CD4-positive, alpha-beta T cell treated with Interleukin-21 for 1 hour (primary cell): ENCODE measurements around the gene SLC38A8.

Experiments used
- DNase-seq: peaks from one replicate; pipeline ENCODE4 v3.0.0-alpha.2; 2020

The SLC38A8 gene

DNA sequence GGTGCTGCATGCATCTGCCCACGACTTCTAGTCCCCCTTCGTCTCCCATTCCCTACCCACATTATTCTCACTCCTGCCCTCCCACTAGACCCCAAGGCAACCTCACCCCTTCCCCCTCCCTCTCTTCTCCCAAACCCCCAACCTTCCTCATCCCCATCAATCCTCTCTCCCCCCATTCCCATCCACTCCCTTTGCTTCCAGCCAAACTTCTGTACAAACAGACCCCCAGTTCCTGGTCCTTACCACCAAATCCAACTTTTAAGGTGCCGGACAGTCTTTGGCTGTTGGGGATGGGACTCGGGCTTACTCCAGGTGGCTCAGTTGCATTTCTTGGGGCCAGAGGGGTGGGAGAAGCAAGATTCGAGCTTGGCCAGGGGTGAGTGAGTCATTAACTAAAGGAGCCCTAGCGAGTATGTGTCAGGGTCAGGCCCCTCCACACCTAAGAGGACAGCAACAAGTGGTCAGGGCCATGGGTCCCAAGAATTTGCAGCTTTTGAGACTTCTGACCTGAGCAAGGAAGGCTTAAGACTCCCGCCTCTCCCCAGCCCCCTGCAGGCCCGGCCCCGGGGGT, at the start of gene SLC38A8:
SLC38A8 (minus strand) TSS at position 488 of the 571 bp plus-strand sequence. CDS start 638 bp downstream, outside the sequence.
- no peak for DNase-seq

DNA sequence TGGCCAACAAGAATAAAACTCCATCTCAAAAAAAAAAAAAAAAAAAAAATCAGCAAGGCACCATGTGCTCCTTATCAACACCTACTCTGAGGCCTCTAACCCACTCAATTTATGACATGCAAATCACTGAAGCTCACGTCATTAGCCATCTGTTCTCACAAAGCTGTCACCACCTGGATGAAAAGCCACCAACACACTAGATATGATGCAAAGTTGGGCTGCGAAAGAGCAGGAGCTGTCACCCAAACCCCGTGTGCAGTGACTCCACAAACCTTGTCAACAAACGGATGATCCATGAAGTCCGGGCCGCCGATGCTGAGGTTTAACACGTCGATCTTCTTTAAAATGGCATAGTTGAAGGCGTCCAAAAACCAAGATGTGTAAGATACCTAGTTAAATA, 48.9 kb upstream of the SLC38A8 start:
- DNase-seq: no peak

DNA sequence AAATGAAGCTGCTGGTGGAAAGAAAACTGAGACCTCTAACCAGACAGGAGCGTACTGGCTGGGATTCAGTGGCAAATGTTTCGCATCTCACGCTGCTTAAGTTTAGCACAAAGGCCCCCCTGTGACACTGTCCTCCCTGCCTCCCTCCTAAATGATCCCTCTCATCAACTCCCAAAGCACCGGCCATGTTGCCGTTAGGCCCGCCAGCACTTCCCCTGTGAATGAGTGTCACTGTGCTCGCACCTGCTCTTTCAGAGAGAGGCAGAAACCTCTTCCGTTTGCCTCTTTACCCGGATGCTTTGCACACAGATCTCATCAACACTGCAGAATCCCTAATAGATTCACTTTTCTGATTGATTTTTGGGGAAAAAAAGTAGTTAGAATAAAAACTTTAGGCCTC, 47.6 kb upstream of the SLC38A8 start:
- no peak for DNase-seq

DNA sequence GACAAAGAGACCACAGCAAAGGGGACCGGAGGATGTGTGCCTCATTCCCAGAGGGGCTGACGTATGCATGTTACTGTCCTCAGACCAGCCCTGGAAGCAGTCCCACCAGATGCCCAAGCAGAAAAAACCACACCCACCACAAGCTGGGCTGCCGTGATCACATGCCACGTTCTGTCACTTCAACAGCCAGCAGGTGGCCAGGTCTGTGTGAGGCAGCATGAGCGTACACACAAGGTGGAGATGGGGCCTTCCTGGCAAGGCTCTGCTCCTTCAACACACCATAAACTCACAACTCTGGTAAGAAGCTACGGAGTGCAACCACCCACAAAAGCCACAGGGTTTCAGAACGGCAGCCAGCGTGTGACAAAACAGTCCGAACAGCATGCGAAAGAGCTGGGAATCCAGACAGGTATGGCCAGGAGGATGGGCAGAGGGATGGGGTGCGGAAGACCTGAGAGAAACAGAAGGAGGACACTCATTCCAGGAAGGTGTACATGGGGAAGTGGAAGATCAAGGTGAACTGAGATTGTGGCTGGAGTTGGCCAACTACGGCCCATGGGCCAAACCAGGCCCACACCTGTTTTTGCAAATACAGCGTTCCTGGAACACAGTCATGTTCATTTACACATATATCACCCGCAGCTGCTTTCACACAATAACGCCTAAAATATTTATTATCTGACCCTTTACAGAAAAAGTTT, 46.2 kb upstream of the SLC38A8 start:
- peak; percentile 30 for DNase-seq

DNA sequence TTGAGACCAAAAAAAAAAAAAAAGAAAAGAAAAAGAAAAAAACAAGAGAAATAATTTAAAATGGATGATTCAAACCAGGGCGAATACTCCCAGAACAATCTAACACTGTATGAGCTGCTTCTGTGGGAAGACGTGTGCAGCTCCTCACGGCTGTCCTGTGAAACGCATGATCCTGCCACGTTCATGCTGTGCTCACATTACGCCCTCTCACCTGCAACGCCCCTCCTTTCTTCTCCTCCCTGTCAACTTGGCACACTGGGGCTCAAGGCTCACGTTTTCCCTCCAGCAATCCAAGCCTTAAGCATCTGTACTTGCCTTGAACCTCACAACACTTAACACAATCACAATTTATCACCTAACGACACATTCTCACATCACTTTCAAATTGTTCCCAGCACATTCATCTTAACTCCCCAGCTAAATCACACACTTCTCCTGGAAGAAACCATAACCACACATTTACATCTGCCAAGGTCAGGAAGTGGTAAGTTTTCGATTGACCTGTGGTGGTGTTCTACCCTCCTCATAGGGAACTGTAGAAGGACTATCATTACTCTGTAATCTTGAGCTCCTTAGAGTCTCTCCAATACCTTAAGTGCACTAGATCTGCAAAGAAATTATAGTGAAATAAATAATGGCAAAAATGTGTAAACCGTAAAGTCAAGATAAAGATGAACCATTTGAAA, 45.0 kb upstream of the SLC38A8 start:
- no peak for DNase-seq

DNA sequence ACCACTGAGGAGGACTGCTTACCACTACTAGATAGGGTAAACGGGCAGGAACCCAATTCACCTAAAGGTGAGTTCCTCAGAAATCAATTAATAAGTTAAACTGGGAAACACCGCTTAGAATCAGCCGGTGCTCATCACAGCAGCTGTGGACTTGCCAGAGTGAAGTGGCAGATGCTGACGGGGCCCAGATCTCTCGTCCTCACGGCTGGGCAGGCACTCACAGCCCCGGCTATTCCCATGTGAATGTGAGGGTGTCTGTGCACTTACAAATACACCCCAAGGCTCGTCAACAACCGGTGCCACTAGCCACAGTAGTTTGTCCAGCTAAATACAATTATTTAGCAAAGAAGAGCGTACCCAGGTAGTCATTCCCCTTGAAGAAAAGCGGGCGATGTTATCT, 44.4 kb upstream of the SLC38A8 start:
- no peak for DNase-seq

DNA sequence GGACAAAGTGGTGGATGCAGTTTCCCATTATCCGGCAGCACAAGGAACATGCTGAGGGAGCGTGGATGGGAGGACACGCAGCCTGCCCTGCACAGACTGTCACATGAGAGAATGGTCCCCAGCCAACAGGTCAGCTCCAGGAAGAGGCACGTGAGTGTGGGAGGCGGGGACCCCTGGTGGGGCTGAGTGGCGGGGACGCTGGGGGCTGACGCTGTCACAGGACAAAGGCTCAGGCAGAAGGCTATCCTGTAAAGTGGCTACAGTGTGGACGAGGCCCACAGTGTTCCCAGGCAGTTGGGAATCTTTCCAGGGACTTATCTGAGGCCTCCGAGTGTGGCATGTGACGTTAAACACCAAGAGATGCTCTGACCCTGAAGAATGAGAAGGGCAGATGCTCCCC, 43.7 kb upstream of the SLC38A8 start:
- DNase-seq: no peak

DNA sequence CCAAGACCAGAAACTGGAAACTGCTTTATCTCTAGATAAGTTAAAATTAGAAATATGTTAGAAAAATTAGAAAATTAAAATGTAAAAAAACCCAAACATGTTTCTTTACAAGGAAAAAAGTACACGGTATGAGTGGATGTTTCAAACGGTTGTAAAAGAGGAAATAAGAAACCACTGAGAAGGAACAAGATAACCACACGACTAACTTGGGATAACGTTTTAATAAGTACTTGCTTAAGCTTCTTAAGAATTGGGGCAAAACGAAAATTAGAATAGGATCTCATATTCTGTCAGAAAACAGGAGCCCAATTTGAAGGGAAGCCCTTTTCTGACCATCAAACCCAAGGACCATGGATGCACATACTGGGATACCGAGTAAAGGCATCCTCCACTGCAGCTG, 43.2 kb upstream of the SLC38A8 start:
- no peak for DNase-seq

DNA sequence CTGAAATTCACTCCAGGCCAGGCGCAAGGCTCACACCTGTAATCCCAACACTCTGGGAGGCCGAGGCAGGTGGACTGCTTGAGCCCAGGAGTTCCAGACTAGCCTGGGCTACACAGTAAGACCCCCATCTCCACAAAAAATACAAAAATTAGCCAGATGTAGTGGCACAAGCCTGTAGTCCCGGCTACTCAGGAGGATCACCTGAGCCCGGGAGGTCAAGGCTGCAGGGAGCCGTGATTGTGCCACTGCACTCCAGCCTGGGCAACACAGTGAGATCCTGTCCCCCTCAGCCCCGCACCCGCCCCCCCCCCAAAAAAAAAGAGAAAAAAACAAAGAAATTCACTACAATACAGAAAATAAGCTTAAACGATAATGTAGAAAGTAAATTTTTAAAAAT, 42.7 kb upstream of the SLC38A8 start:
- no peak for DNase-seq

DNA sequence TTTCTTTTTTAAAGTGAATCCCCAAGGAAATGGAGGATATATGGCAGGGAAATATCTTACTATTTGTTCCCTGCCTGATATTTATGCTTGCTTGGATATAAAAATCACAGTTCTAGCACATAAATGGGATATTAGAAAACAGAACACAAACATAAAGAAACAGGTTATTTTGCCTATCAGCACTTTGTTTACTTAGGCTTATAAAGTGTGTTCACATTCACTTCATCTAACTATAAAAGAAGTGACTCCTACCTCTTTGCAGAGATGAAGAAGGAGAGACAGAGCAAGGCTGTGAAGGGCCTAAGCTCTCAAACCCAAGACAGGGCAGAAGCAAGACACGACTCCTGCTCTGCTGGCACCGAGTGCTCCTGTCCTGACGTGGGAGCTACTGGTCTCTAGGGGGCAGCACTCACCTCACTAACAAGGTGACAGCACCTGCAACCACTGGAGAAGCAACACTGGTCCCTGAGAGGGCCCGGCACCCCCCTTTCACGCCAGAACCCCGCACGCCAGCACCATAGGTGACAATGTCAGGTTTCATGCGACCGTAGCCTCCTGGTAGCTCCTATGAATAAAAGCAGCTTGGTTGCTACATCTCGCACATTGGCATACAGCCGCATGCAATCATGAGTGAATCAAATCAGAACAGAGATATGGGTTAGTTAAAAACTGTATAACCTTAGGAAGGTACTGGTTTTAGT, 42.1 kb upstream of the SLC38A8 start:
- peak; percentile 75 for DNase-seq

DNA sequence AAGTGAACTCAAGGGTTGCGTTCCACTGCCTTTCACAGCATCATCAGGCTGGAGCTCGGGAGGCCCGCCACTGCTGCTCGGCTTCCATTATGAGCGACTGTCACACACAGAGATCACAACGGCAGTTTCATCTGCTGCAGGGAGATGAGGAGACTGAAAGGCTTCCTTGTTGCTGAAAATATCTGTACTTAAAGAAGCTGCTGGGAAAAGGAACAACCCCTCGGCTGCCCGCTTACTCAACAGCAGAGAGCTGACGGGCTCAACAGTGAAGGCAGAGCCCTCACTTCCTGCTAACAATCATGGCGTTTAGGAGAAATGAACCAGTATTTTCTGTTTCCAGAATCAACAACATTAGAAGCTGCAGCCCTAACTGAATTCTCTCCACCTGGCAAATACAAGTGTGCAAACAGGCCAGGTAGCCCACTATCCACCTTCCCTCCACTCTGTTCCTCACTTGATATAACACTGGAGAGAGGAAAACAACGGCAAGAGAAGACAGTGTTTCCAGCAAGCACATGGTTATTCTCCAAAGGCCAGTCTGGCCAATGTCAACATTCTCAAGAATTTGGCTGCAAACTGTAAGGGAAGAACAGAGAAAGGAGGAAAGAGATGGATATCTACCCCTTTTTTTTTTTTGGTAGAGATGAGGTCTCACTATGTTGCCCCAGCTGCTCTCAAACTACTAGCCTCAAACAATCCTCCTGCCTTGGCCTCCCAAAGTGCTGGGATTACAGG, 40.4 kb upstream of the SLC38A8 start:
- DNase-seq: no peak

DNA sequence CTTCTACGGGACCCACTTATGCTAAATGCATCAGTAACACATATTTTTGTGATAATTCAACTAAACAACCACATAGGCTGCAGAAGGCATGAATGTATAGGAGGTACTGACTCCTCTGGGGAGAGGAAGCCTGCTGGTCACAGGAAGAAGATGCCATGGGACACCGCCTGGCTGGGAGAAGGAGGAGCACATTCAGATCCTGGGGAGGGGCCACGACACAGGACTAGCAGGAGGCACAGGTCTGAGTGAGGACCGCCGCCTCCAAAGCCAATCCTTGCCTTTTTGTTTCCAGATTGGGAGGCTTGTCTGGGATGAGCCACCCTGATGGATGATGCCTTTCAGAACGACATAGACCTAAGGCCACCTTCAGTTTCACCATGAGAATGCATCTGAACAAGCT, 39.5 kb upstream of the SLC38A8 start:
- DNase-seq: no peak

DNA sequence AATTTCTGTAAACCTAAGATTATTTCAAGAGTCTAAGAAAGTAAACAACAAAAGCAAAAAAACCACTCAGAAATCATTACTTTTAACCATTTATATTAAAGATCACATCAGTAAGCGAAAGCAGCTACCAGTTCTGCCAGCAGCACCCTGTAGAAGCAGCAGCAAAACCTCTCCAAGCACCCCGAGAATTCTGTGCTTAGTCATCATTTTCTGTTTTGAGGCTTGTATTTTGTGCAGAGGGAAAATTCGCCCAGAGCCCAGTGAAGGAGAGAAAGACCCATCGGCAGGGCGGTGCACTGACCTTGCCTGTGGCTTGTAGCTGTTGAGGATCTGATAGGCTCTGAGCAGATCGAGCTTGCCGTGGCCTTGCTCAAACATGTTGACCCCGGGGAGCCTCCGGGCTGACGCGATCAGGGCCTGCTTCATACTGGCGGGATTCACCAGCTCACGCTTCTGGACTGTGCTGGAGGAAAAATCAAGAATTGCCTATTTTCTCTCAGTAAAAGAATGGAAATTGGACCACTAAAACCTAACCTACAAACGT, 38.9 kb upstream of the SLC38A8 start:
- no peak for DNase-seq

DNA sequence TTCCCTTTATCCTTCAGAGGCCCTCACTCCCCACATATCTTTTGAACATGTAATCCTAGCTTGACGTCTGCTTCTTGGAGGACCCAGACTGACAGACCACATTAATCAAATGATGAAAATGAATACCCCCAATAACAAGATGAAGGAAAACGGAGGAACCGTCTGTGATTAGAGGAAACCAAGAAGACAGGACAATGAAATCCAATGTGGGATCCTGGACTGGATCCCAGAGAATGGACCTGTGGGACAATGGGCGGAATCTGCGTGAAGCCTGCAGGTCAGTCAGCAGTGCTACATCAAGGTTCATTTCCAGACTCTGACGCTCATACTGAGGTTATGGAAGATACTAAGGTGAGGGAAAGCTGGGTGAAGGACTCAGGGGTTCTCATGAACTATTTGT, 38.2 kb upstream of the SLC38A8 start:
- DNase-seq: no peak

DNA sequence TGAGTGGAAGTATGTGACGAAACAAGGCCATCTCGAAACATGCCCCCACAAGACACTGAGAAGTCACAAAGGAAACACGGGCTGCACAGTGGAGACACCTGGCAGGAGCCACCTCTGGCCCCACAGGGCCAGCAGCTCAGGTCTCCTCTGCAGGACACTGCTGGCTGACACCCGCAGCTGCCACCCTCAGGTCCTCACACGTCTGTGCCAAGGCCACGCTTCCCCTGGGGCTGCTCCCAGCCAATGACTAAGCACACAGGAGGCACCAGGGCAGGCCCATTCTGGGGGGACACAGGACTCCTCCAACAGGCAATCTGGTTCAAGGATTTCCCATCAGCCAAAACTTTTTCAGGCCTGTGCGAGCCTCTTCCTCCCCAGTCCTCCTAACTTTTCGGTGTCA, 37.8 kb upstream of the SLC38A8 start:
- DNase-seq: no peak

DNA sequence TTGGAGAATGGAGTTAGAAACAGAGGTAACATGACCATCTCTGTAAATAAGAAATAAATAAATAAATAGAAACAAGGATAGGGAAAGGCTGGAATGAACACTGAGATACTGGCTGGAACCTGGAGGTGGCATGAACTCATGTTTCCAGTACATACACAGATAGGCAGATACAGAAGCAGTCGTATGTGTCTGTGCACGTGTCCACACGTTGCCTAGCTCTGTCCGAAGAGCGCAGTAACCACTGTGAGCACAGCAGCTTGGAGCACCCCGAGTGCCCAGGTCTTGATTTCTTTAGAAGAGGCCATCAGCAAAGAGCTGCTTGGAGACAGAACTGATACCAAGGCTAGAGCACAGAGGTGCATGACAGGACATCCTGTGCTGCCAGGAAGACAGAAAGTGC, 37.1 kb upstream of the SLC38A8 start:
- DNase-seq: no peak

DNA sequence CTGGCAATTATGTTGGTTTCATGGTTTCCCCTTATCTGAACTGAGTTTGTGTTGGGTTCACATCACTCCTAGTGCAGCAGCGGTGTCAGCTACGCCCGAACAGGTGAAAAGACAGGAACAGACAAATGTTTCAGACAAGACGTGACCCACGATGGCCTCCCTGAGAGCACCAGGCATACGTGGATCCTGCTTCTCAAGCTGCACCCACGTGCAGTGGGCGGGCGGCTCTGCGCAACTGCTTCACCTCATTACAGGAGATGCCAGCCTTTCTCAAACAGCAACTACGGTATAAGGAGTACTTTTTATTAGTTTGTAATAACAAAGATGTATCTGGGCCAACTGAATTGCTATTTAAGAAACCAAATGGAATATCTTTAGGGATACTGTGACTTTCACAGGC, 32.8 kb upstream of the SLC38A8 start:
- DNase-seq: no peak

DNA sequence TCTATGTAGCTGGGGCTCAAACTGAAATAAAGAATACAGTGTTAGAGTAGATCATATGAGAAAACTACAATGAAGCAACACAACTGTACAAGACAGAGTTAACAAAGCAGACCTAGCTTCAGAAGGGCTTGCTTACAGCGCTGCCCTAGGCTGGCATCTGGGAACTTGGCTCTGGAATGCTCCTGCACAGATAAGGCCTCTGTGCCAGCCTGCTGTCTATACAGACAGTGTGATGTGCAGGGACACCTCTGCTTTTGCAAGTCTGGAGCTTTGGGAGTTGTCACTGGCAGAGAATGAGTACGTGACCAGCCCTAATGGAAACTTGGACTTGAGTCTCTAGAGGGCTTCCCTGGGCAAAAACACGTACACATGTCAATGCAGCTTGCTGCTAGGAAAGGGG, 32.1 kb upstream of the SLC38A8 start:
- DNase-seq: no peak

DNA sequence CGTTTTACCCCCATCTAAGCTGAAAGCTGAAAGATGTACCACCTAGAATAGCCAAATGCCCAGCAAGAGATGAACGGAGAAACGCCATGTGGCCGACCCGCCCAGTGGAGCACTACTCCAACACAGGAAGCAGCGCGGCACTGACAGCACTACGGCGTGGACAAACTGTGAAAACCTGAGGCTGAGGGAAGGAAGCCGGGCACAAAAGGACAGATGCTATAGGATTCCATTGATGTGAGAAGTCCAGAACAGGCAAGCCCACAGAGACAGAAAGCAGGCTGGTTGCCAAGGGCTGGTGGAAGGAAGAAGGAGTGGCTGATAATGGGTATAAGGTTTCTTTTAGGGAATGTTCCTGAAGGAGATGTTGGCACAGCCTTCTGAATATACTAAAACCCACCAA, 29.4 kb upstream of the SLC38A8 start:
- no peak for DNase-seq

DNA sequence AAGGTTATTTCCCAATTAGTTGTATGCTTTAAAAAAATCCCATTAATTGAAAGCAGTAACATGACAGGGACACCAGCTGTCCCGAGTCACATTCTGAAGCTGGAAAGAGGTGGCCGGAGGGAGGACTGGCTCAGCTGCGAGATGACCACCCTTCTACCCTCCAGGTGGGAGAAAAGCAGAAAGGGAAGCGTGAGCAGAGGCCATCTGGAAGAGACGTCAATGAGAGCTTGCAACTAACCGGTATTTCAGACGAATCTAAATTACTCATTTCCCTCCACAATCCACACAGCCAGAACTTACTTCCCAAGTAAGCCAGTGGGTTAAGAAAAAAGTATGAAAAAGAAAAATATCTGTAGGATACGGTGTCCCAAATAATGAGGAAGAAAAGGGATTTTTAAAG, 28.5 kb upstream of the SLC38A8 start:
- DNase-seq: no peak

DNA sequence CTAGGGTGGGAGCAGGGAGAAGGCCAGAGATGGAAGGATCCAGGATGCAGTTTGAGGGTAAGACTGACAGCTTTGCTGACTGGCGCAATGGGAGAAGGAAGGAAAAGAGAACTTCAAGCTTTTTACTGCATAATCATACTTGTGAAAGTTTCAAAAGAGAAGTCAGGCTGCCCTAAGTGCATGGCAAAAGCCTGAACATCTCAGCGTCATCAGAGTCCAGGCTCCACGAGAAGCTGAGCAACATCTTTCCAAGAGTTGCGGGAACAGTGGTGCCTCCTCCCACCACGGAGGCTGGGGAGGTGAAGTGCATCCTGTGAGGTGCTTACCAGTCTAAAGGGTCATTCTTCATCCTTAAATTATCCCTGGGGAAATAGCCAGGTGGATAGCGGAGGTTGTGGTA, 26.9 kb upstream of the SLC38A8 start:
- no peak for DNase-seq

DNA sequence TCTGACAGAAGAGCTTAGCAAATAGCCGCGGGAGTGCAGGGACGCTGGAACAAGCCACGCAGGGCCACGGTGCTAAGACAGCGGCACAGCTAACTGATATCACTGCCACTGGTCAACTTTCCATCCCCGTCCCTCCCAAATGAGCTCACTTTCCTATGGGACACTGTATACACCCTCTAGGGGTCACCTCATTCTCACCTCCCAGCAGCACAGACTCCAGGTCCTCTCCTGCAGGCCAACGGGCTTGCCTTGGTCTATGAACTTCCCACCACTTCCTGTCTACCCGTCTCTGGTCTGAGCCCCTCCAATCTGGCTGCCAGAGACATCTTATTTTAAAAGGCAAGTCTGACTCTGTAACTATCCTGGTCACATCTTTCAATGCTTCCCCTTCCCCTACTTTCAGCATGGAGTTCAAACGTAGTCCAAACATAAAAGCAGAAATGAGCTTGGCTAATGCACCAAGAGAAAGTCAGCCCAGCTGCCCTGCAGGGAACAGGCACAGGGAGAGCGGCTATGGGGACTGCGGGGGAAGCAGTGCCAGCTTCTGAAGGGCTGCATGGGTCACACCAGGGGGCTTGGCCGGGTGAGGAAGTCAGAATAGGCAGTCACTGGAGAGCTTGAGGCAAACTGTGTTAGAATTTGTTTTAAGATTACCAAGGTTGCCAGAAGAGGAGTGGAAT, 26.3 kb upstream of the SLC38A8 start:
- DNase-seq: no peak
